Stimulated activated CD4-positive, alpha-beta T cell treated with anti-CD3 and anti-CD28 coated beads, Interleukin-2, amount 100 ng/mL, for 48 hours (primary cell): ENCODE measurements around the gene NAT14.

Source experiments
- DNase-seq, 2 donors: peaks; one replicate each; pipeline ENCODE4 v3.0.0-alpha.2; 2020

The NAT14 gene

GRCh38 chr19:55472463-55472862 is 12.5 kb upstream of the NAT14 start:
- no peak for DNase-seq

GRCh38 chr19:55473225-55474012 is 11.6 kb upstream of the NAT14 start:
- DNase-seq = no peak

DNA sequence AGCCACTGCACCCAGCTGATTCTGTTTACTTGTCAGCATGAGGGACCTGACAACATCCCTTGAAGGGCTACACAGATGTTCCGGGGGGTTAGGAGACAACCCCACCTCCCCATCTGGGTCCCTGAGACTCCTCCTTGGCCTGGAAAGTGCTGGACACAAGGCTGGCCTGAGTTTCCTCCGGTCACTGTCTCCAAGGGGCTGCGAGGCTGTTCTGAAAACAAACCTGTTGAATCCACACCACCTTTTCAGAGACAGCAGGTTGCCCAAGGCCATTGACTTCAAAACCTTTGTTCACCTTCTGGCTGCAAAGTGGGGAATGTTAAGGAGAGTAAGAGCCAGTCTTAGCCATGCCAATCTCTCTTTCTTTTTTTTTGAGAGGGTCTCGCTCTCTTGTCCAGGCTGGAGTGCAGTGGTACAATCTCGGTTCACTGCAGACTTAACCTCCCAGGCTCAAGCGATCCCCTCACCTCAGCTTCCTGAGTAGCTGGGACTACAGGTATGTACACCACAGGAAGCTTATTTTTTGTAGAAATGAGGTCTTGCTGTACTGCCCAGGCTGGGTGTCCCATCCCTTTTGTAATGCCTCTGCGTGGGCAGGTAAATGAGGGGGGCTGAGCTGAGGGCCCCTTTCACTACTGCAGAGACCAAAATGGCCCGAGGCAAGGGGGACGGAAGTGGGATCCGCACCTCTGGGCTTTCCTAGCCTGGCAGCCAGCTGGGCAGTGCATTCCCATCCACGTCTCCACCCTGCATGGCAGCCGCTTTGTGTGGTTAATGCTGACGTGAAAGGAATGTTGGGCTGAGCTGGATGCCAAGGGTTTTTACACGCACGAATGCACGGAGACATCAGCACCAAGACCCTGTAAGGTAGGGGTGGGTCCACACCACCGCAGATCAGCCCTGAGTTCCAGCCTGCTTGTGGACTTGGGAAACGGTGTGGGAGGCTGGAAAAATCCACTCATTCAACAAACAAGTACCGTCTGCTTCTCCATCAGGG is 10.4 kb upstream of the NAT14 start:
- no peak for DNase-seq

- DNase-seq = peak; percentile 97
Measured at GRCh38 chr19:55476100-55476775, 8.8 kb upstream of the NAT14 start, which contains the start of gene ZNF628. TSS of gene ZNF628 (plus strand) at chr19:55476617. CDS start at chr19:55479911, 3,294 bp downstream.

- DNase-seq = no peak
Measured at GRCh38 chr19:55477905-55478304, 7.1 kb upstream of the NAT14 start.

DNA sequence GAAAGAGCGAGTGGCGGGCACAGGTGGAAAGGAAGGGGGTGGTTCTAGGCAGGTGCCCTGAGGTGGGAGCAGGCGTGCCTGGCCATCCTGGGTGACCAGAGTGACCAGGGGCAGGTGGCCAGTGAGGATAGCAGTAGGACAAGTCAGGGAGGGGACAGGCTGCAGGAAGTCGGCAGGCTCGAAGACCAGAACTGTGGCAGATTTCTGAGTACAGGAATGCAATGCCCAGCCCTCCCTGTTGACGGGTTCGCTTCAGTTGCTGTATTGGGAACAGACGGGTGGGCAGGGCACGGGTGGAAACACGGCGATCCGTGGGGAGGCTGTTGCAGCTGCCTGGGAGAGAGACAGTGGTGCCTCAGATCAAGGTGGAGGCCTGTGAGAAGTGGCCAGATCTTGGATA is 6.6 kb upstream of the NAT14 start:
- DNase-seq = no peak

- DNase-seq = no peak
Measured at GRCh38 chr19:55479045-55479444, 5.9 kb upstream of the NAT14 start.

GRCh38 chr19:55479451-55480230 is 5.3 kb upstream of the NAT14 start:
- DNase-seq = no peak

DNA sequence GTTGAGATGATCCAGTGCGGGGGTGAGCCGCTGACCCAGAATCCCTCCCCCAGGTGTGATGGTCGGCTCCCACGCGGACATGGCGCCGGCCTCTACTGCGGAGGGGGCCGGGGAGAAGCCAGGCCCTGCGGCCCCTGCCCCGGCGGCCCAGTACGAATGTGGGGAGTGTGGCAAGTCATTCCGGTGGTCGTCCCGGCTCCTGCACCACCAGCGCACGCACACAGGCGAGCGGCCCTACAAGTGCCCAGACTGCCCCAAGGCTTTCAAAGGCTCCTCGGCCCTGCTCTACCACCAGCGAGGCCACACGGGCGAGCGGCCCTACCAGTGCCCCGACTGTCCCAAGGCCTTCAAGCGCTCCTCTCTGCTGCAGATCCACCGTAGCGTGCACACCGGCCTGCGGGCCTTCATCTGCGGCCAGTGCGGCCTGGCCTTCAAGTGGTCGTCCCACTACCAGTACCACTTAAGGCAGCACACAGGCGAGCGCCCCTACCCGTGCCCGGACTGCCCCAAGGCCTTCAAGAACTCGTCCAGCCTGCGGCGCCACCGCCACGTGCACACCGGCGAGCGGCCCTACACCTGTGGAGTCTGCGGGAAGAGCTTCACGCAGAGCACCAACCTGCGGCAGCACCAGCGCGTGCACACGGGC is 3.7 kb upstream of the NAT14 start:
- DNase-seq = no peak

GRCh38 chr19:55481794-55482155 is 3.2 kb upstream of the NAT14 start:
- DNase-seq = no peak

GRCh38 chr19:55482156-55482961 is 2.6 kb upstream of the NAT14 start:
- DNase-seq = no peak

GRCh38 chr19:55482967-55483705 is 1.9 kb upstream of the NAT14 start:
- DNase-seq = no peak

DNA sequence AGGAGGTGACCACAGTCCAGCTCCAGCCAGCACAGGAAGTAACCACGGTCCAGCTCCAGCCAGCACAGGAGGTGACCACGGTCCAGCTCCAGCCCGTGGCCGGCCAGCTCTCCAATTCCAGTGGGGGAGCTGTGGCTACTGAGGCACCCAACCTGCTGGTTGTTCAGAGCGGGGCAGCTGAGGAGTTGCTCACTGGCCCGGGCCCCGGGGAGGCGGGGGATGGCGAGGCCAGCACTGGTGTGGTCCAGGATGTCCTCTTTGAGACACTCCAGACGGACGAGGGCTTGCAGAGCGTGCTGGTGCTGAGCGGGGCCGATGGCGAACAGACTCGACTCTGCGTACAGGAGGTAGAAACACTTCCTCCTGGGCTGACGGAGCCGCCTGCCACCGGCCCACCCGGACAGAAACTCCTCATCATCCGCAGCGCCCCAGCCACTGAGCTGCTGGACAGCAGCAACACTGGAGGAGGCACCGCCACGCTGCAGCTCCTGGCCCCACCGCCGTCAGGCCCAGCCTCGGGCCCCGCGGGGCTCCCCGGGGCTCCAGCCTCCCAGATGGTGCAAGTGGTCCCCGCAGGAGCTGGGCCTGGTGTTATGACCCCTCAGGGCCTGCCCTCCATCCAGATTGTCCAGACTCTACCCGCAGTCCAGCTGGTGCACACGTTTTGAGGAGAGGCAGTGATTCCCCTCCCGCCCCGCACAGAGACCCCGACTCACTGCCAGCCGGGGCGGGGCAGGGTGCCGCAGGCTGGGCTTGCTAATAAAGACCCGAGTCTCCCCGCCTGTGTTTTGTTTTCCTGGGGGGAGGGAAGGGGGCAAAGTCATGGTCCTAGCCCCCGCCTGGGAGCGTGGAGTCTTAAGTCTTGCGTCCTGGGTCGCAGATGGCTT is 1.0 kb upstream of the NAT14 start:
- DNase-seq = no peak

GRCh38 chr19:55485439-55486011 is 537 bp downstream of the NAT14 start:
- no peak for DNase-seq

GRCh38 chr19:55486043-55486970 is 1.3 kb downstream of the NAT14 start:
- no peak for DNase-seq

GRCh38 chr19:55486971-55487923 is 2.3 kb downstream of the NAT14 start:
- peak; percentile 52 to 54 for DNase-seq
